HEK293 (cell line): ENCODE data around the gene GBX1.

ENCODE experiments used
- HOXD13 ChIP-seq: sonication (generic); formaldehyde crosslinking; IDR thresholded peaks from 2 replicates; pipeline ENCODE4 v1.8.0; 2022; ENCODE audit warnings: missing genetic modification reagents, borderline replicate concordance
- IKZF3 ChIP-seq: fragments of 450-650 bp; IDR thresholded peaks from 2 replicates; pipeline ENCODE4 v1.5.0; 2018; ENCODE audit warnings: missing biosample characterization, mild to moderate bottlenecking, missing genetic modification characterization, moderate library complexity
- MEIS1 ChIP-seq: sonication (generic); formaldehyde crosslinking; IDR thresholded peaks from 2 replicates; pipeline ENCODE4 v1.8.1; 2022; ENCODE audit warnings: missing genetic modification reagents, mild to moderate bottlenecking, borderline replicate concordance
- MYNN ChIP-seq: fragments of 450-650 bp; formaldehyde crosslinking; IDR thresholded peaks from 2 replicates; pipeline ENCODE4 v1.5.1; 2016; ENCODE audit warnings: missing biosample characterization, missing genetic modification characterization, borderline replicate concordance
- OVOL3 ChIP-seq: fragments of 450-650 bp; formaldehyde crosslinking; IDR thresholded peaks from 2 replicates; pipeline ENCODE4 v1.5.1; 2016; ENCODE audit warnings: missing biosample characterization, missing genetic modification characterization
- REST ChIP-seq: fragments of 450-650 bp; formaldehyde crosslinking; IDR thresholded peaks from 2 replicates; pipeline ENCODE4 v1.5.1; 2016; ENCODE audit warnings: missing biosample characterization, missing genetic modification characterization
- SCRT2 ChIP-seq: fragments of 450-650 bp; formaldehyde crosslinking; IDR thresholded peaks from 2 replicates; pipeline ENCODE4 v1.5.1; 2016; ENCODE audit warnings: missing biosample characterization, missing genetic modification characterization
- ZBTB20 ChIP-seq: fragments of 450-650 bp; formaldehyde crosslinking; IDR thresholded peaks from 2 replicates; pipeline ENCODE4 v1.5.1; 2016; ENCODE audit warnings: missing biosample characterization, missing genetic modification characterization
- ZBTB7A ChIP-seq: fragments of 450-650 bp; formaldehyde crosslinking; IDR thresholded peaks from 2 replicates; pipeline ENCODE4 v1.5.1; 2016; ENCODE audit warnings: low read depth, missing biosample characterization, missing genetic modification characterization
- ZIC2 ChIP-seq: fragments of 450-650 bp; formaldehyde crosslinking; IDR thresholded peaks from 2 replicates; pipeline ENCODE4 v1.5.1; 2016; ENCODE audit warnings: missing biosample characterization, missing genetic modification characterization
- ZNF121 ChIP-seq: fragments of 450-650 bp; formaldehyde crosslinking; IDR thresholded peaks from 2 replicates; pipeline ENCODE4 v1.5.1; 2016; ENCODE audit warnings: missing biosample characterization, missing genetic modification characterization
- ZNF132 ChIP-seq: fragments of 450-650 bp; formaldehyde crosslinking; IDR thresholded peaks from 2 replicates; pipeline ENCODE4 v1.5.1; 2017; ENCODE audit warnings: missing biosample characterization, missing genetic modification characterization, borderline replicate concordance
- ZNF133 ChIP-seq: fragments of 450-650 bp; formaldehyde crosslinking; IDR thresholded peaks from 2 replicates; pipeline ENCODE4 v1.5.1; 2016; ENCODE audit warnings: missing biosample characterization, missing genetic modification characterization
- ZNF169 ChIP-seq: fragments of 450-650 bp; formaldehyde crosslinking; IDR thresholded peaks from 2 replicates; pipeline ENCODE4 v1.5.1; 2016; ENCODE audit warnings: missing biosample characterization, missing genetic modification characterization
- ZNF175 ChIP-seq: fragments of 450-650 bp; formaldehyde crosslinking; IDR thresholded peaks from 2 replicates; pipeline ENCODE4 v1.5.1; 2016; ENCODE audit warnings: missing biosample characterization, missing genetic modification characterization
- ZNF266 ChIP-seq: fragments of 450-650 bp; formaldehyde crosslinking; IDR thresholded peaks from 2 replicates; pipeline ENCODE4 v1.5.1; 2016; ENCODE audit warnings: missing biosample characterization, missing genetic modification characterization, low read depth
- ZNF292 ChIP-seq: fragments of 450-650 bp; formaldehyde crosslinking; IDR thresholded peaks from 2 replicates; pipeline ENCODE4 v1.5.1; 2016; ENCODE audit warnings: low read depth, missing biosample characterization, missing genetic modification characterization, borderline replicate concordance
- ZNF324 ChIP-seq: fragments of 450-650 bp; formaldehyde crosslinking; IDR thresholded peaks from 2 replicates; pipeline ENCODE4 v1.5.1; 2016; ENCODE audit warnings: missing biosample characterization, missing genetic modification characterization
- ZNF341 ChIP-seq: fragments of 450-650 bp; formaldehyde crosslinking; IDR thresholded peaks from 2 replicates; pipeline ENCODE4; 2016; ENCODE audit warnings: low read depth, missing biosample characterization, missing genetic modification characterization
- ZNF366 ChIP-seq: fragments of 450-650 bp; formaldehyde crosslinking; conservative IDR thresholded peaks from 2 replicates; pipeline ENCODE4 v1.5.1; 2016; ENCODE audit warnings: missing biosample characterization, missing genetic modification characterization
- ZNF423 ChIP-seq: fragments of 450-650 bp; formaldehyde crosslinking; IDR thresholded peaks from 2 replicates; pipeline ENCODE4 v1.5.1; 2016; ENCODE audit warnings: missing biosample characterization, missing genetic modification characterization
- ZNF48 ChIP-seq: fragments of 450-650 bp; formaldehyde crosslinking; IDR thresholded peaks from 2 replicates; pipeline ENCODE4 v1.5.1; 2016; ENCODE audit warnings: missing biosample characterization, missing genetic modification characterization
- ZNF530 ChIP-seq: fragments of 450-650 bp; formaldehyde crosslinking; IDR thresholded peaks from 2 replicates; pipeline ENCODE4 v1.5.1; 2016; ENCODE audit warnings: low read depth, missing biosample characterization, missing genetic modification characterization
- ZNF549 ChIP-seq: fragments of 450-650 bp; IDR thresholded peaks from 2 replicates; pipeline ENCODE4 v1.5.1; 2018; ENCODE audit warnings: missing biosample characterization, missing genetic modification characterization, mild to moderate bottlenecking, inconsistent platforms, moderate library complexity
- ZNF560 ChIP-seq: fragments of 450-650 bp; formaldehyde crosslinking; IDR thresholded peaks from 2 replicates; pipeline ENCODE4 v1.5.1; 2017; ENCODE audit warnings: missing biosample characterization, missing genetic modification characterization, borderline replicate concordance
- ZNF585B ChIP-seq: fragments of 450-650 bp; formaldehyde crosslinking; IDR thresholded peaks from 2 replicates; pipeline ENCODE4 v1.5.1; 2016; ENCODE audit warnings: missing biosample characterization, missing genetic modification characterization
- ZNF76 ChIP-seq: fragments of 450-650 bp; formaldehyde crosslinking; IDR thresholded peaks from 2 replicates; pipeline ENCODE4; 2016; ENCODE audit warnings: low read depth, missing biosample characterization, missing genetic modification characterization, borderline replicate concordance
- ZSCAN18 ChIP-seq: fragments of 450-650 bp; formaldehyde crosslinking; IDR thresholded peaks from 2 replicates; pipeline ENCODE4 v1.5.1; 2016; ENCODE audit warnings: missing biosample characterization, missing genetic modification characterization
- TF ChIP-seq, protein P1 (sequence below): fragments of 450-650 bp; formaldehyde crosslinking; IDR thresholded peaks from 2 replicates; pipeline ENCODE4 v1.5.1; 2016; ENCODE audit warnings: missing biosample characterization, missing genetic modification characterization, borderline replicate concordance
- TF ChIP-seq, protein P2 (sequence below): fragments of 450-650 bp; formaldehyde crosslinking; IDR thresholded peaks from 2 replicates; pipeline ENCODE4 v1.5.1; 2016; ENCODE audit warnings: missing biosample characterization, missing genetic modification characterization

The GBX1 gene

GRCh38 chr7:151168003-151168786, 701 bp upstream of the GBX1 start (continued):
- TF ChIP-seq, protein P1, sequence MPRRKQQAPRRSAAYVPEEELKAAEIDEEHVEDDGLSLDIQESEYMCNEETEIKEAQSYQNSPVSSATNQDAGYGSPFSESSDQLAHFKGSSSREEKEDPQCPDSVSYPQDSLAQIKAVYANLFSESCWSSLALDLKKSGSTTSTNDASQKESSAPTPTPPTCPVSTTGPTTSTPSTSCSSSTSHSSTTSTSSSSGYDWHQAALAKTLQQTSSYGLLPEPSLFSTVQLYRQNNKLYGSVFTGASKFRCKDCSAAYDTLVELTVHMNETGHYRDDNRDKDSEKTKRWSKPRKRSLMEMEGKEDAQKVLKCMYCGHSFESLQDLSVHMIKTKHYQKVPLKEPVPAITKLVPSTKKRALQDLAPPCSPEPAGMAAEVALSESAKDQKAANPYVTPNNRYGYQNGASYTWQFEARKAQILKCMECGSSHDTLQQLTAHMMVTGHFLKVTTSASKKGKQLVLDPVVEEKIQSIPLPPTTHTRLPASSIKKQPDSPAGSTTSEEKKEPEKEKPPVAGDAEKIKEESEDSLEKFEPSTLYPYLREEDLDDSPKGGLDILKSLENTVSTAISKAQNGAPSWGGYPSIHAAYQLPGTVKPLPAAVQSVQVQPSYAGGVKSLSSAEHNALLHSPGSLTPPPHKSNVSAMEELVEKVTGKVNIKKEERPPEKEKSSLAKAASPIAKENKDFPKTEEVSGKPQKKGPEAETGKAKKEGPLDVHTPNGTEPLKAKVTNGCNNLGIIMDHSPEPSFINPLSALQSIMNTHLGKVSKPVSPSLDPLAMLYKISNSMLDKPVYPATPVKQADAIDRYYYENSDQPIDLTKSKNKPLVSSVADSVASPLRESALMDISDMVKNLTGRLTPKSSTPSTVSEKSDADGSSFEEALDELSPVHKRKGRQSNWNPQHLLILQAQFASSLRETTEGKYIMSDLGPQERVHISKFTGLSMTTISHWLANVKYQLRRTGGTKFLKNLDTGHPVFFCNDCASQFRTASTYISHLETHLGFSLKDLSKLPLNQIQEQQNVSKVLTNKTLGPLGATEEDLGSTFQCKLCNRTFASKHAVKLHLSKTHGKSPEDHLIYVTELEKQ = peak; percentile 39; the same call in 1 of the 2 replicates
- no peak for TF ChIP-seq ZSCAN18 (tag by site-specific recombination)
- no peak for TF ChIP-seq REST (tag by site-specific recombination)
- no peak for TF ChIP-seq ZNF560 (tag by site-specific recombination)
- no peak for TF ChIP-seq ZNF266 (tag by site-specific recombination)
- no peak for TF ChIP-seq ZNF175 (tag by site-specific recombination)
- 0 out of 2 replicates have a peak, but pooled peaks have one; percentile 7 for TF ChIP-seq ZNF133 (tag by site-specific recombination)
- no peak for TF ChIP-seq HOXD13 (CRISPR knock-in tag)
- TF ChIP-seq ZNF341 = peak; percentile 78
- TF ChIP-seq OVOL3 (tag by site-specific recombination) = no peak
- TF ChIP-seq ZNF324 (tag by site-specific recombination) = no peak; the same call in 1 of the 2 replicates
- peak; percentile 61; the same call in 1 of the 2 replicates for TF ChIP-seq ZNF121
- TF ChIP-seq MEIS1 (CRISPR knock-in tag) = no peak
- peak; percentile 43; the same call in 1 of the 2 replicates for TF ChIP-seq ZNF76
- TF ChIP-seq ZNF132 (tag by site-specific recombination) = no peak
- TF ChIP-seq ZNF530 = no peak
- no peak for TF ChIP-seq MYNN (tag by site-specific recombination)
- no peak for TF ChIP-seq ZNF549 (tag by site-specific recombination)
- TF ChIP-seq, protein P2, sequence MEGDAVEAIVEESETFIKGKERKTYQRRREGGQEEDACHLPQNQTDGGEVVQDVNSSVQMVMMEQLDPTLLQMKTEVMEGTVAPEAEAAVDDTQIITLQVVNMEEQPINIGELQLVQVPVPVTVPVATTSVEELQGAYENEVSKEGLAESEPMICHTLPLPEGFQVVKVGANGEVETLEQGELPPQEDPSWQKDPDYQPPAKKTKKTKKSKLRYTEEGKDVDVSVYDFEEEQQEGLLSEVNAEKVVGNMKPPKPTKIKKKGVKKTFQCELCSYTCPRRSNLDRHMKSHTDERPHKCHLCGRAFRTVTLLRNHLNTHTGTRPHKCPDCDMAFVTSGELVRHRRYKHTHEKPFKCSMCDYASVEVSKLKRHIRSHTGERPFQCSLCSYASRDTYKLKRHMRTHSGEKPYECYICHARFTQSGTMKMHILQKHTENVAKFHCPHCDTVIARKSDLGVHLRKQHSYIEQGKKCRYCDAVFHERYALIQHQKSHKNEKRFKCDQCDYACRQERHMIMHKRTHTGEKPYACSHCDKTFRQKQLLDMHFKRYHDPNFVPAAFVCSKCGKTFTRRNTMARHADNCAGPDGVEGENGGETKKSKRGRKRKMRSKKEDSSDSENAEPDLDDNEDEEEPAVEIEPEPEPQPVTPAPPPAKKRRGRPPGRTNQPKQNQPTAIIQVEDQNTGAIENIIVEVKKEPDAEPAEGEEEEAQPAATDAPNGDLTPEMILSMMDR (tag by site-specific recombination) = peak; percentile 94
- TF ChIP-seq ZBTB20 = peak; percentile 90
- no peak for TF ChIP-seq IKZF3 (tag by site-specific recombination)
- no peak for TF ChIP-seq ZNF48
- TF ChIP-seq ZNF423 (tag by site-specific recombination) = peak; percentile 63; the same call in 1 of the 2 replicates
- TF ChIP-seq ZNF585B = peak; percentile 27; the same call in 1 of the 2 replicates
- TF ChIP-seq ZNF292 (tag by site-specific recombination) = no peak
- TF ChIP-seq ZNF169 = no peak
- TF ChIP-seq ZIC2 (tag by site-specific recombination) = peak; percentile 67
- TF ChIP-seq ZBTB7A (tag by site-specific recombination) = no peak
- TF ChIP-seq ZNF366 (tag by site-specific recombination) = peak; percentile 97
- TF ChIP-seq SCRT2 = no peak
